Endometrial microvascular endothelial cells (primary cell): Measurements from ENCODE around the gene ARHGAP12. TPM values are rescaled to one million over a fixed set of nuclear protein-coding genes. Genes with fewer than 3 reads are reported as not detected.

ENCODE experiments used
- in situ Hi-C: cut with HindIII; loops from 2 replicates; pipeline ENCODE4 v1.10.0; 2017; ENCODE audit warnings: low sequenced_read_pairs, low pct_unique_long_range_greater_than_20kb; ENCODE audit errors: inconsistent ontology term
- total RNA-seq: library from RNA; depleted of rRNA; stranded (reverse); fragments of >200 nt; gene quantifications from one replicate; pipeline ENCODE4 v1.2.3, GENCODE V29; 2015; ENCODE audit errors: inconsistent ontology term

The ARHGAP12 gene
- total RNA-seq, 1 donor from 2014 or later: 15.9 TPM

DNA sequence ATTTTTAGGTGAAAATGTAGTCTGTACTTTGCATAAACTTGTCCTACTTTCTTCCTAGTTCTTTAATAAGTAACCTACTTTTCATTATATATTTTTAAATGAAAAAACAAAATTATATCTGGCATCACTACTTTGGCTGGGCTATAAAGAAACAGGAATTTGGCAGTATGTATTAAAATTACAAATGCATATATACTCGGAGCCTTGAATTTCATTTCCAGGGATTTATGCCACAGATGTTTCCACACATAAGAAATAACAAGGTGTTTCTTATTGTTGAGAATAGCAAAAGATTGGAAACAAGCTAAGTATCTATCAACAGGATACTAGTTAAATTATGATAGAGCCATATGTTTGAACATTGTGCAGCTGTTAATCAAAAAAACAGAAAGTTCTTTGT lies 2.2 kb upstream of the ARHGAP12 start:
- in situ Hi-C loops: no loop called here

DNA sequence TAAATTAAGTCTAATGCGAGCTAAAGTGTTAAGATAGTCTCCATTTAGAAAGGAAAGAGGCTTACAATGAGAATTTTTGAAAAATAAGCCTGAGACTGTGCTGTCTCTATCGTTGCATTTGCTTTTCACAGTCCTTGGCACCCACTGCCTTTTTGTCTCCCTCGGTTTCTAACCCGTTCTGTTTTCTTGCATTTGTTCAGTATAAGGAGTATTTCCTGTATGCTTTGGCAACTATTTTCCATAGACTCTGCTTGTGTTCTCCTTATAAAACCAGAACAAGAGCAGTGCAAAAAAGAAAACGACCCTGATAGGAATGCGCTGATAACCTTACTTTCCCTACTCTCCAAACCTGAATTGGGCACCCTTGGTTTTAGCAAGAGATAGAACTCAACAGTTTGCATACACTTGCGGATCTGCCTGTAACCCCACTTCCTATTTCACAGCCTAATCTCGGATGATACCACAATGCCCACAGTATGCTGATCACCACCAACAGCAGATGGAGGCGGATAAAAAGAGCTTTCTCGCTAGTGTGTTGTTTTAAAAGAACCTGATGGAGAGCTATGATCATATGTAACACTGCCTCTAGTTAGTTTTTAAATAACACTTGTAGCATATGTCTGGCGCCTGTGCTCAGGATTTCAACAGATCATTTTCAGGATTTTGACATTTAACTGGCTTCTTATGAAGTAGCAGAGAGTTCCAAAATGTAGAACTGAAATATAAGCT lies 1.6 kb upstream of the ARHGAP12 start:
- in situ Hi-C loops: no loop called here

DNA sequence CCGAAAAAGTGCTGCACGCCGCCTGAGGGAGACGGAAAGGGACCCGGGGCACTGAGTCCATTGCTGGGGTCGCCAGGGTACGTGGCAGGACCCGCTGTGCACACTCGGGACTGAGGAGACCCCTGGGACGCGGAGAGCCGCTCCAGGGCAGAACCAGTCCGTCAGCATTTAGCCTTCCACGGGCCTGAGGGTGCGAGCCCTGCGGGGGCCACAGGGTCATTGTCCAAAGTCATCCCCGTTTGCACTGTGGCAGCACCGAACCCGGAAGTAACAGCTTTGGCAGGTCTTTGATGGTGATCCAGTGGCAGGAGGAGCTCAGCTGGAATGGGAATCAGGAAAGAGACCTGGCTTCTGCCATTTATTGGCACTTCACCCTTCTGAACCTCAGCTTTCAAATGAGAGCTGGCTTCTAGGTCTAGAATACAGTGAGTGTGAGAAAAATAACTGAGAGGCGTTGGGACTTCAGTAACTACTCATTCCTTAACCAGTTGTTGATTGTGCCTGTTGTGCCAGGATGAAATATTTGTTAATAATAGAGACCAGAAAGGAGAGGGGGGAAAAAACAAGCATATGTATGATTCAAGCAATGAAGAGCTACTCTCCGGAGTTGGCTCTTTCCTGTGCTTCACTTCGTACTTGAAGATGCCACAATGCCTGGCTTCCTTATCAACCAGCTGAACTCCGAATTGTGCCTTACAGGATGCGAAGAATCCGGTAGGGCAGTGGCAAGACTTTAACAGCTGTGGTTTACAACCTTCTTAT lies 811 bp upstream of the ARHGAP12 start:
- in situ Hi-C loops: no loop called here

DNA sequence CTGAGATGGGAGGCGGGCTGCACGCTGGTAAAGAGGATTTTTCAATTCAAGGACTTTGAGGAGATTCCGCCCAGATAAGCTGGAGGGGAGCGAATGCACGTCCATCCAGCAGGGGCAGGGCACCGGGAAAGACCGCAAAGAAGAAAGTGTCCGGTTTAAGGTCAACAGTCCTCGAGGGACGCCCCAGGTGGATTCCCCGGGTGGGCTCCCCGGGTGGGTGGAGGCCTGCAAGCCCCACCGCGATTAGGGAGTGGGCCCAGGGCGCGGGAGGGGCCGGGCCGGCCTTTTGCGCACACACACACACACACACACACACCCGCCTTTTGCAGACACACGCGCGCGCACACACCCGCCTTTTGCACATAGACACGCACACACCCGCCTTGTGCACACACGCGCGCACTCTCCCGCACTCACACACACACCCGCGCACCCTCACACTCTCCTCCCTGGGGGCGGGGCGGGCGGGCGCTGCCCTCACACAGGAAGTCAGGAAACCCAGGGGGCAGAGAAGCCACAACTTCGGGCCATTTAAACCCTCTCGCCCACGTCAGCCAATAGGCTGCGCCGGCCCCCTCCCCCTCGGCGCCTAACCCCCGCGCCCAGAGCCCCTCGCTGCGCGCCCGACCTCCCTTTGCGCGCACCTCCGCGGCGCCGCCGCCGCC lies 615 bp downstream of the ARHGAP12 start:
- in situ Hi-C loops: no loop called here

DNA sequence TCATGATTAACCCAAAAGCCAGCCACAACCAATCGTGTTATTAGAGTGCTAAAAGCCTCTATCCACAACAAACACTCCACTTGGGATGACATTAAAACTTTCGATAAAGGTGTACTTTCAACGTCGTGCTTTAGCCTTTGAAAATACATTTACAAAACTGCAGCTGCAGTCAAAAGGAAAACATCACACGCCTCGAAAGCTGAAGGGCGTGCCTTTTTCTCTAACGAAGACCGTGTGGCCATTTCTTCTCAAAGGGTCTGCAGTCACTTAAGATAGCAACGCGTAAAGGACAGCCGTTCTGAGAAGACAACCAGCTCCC lies 1.1 kb downstream of the ARHGAP12 start:
- in situ Hi-C loops: no loop called here

DNA sequence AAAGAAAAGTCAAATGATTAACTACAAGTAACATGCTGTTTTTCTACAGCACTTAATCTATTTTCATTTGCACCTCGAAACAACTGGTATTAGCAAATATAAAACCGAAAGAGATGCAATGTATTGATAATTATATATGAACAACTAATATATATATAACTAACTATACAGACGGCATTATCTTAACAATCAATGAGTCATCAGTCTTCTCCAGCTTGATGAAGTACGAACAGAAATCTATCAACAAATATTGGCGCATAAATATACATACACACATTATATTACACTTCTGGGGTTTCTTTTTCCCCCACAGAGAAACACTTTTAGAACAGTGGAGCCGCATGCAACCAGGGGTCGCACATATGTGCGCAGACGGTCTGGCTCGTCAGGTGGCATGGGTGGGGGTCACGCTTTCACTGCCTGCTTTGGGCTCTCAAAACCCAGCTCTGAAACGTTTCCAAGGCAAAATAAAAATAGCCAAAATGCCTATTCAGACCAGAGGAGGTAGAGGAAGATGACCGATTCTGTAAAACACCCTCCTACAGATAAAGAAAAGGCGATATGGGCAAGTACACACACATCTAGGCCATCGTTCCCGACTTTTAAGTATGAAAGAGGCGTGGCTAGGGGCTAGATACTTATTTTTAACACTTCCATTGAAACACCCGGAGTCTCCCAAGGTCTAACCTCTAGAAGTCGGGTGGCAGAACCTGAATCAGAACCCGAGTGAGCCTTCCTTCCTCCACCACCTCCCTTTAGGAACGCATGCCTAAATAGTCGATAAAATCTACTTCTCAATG lies 1.7 kb downstream of the ARHGAP12 start:
- in situ Hi-C loops: no loop called here

DNA sequence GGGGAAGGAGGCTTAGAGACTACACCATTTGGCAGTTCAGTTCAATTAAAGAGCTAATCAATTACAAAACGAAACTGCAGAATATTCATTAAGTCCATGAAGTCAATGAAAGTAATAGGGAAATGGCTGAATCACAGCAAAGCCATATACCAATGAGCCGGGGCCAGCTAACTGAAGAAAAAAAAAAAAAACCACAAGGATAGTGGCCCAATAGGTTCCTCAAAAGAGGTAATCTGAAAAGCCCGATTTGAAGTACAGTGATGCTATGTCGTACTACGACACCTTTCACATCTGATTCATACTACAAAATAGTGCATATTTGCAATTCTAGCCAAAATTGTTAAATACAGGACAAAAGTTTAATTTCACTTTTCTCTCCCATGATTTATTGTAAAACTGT lies 2.5 kb downstream of the ARHGAP12 start:
- in situ Hi-C loops: no loop called here

DNA sequence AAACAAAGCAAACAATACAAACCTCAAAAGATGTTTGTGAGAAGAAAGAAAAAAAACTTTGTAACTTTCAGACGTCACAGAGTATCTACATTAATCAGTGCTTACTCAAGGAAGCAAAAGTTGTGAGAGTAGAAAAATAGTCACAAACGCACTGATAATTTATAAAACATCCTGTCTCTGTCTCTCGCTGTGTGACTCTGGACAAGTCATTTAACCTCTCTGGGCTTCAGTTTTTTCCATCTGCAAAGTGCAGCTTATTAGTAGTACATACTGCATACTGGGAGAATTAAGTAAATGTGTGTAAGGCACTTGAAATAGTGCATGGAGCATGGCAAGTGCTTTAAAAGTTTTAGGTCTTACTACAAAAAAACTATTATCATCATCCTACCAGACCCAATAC lies 3.8 kb downstream of the ARHGAP12 start:
- in situ Hi-C loops: no loop called here

DNA sequence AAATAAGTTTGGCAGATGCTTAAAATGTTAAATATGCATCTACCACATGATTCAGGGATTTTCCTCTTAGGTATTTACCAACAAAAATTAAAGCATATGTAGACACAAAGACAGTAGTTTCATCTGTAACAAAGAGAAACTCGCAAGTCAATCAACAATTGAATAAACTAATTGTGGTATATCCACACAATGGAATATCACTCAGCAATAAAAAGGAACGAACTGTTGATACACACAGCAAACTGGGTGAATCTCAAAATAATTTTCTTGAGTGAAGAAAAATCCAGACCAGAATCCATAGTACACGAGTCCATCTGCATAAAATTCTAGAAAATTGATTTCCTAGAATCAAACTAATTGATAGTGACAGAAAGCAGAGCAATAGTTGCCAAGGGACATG lies 5.2 kb downstream of the ARHGAP12 start:
- in situ Hi-C loops: no loop called here

DNA sequence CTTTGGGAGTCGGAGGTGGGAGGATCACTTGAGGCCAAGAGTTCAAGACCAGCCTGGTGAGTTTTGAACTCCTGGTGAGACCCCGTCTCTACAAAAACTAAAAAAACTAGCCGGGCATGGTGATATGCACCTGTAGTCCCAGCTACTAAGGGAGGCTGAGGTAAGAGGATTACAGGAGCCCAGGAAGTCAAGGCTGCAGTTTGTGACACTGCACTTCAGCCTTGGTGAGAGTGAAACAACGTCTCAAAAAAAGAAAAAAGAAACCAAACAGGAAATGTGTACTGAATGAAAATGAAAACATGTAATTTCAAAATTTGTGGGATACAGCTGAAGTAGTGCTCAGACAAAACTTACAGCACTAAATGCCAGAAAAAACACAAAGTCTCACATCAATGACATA lies 7.6 kb downstream of the ARHGAP12 start:
- in situ Hi-C loops: no loop called here

DNA sequence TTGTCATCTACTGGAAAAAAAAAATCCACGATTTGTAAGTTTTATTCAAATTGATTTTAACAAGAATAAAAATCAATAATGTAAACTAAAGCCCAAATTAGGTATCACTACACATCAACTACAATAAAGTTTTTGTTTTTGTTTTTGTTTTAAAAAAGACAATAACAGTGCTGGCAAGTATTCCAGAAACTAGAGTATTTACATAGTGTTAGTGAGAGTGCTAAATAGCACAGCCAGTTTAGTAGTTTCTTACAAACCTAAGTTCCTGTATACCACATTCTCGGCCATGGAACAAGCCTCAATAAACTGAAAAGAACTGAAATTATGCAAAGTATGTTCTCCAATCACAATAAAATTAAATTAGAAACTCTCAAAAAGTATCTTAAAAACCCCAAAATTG lies 8.1 kb downstream of the ARHGAP12 start:
- in situ Hi-C loops: no loop called here

DNA sequence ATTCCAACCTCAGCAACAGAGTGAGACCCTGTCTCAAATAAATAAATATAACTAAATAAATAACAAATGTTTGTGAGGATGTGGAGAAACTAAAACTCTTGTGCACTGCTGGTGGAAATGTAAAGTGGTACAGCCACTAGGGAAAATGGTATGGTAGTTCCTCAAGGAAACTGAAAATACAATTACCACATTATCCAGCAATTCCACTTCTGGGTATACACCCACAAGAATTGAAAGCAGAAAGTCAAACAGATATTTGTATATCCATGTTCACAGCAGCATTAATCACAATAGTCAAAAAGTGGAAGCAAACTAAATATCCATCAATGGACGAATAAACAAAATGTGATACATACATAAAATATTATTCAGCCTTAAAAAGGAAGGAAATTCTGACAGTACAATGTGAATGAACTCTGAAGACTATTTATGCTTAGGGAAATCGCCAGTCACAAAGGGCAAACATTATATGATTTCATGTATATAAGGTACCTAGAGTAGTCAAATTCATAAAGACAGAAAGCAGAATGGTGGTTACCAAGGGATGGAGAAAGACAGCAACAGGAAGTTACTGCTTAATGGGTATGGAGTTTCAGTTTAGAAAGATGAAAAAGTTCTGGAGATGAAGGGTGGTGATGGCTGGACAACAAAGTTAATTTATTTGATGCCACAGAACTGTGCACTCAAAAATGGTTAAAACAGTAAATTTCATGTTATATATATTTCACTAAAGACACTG lies 9.8 kb downstream of the ARHGAP12 start:
- in situ Hi-C loops: no loop called here

DNA sequence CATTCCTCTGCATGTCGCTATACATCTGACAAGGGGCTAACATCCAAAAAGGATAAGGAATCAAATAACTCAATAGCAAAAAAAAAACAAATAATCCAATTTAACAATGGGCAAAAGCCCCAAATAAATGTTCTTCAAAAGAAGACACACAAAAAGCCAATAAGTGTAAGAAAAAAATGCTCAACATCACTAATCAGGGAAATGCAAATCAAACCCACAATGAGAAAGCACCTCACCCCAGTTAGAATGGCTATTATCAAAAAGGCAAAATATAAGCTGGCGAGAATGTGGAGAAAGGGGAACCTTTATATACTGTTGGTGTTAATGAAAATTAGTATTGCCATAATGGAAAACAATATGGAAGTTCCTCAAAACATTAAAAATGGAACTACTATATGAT lies 14.3 kb downstream of the ARHGAP12 start:
- in situ Hi-C loops: no loop called here

DNA sequence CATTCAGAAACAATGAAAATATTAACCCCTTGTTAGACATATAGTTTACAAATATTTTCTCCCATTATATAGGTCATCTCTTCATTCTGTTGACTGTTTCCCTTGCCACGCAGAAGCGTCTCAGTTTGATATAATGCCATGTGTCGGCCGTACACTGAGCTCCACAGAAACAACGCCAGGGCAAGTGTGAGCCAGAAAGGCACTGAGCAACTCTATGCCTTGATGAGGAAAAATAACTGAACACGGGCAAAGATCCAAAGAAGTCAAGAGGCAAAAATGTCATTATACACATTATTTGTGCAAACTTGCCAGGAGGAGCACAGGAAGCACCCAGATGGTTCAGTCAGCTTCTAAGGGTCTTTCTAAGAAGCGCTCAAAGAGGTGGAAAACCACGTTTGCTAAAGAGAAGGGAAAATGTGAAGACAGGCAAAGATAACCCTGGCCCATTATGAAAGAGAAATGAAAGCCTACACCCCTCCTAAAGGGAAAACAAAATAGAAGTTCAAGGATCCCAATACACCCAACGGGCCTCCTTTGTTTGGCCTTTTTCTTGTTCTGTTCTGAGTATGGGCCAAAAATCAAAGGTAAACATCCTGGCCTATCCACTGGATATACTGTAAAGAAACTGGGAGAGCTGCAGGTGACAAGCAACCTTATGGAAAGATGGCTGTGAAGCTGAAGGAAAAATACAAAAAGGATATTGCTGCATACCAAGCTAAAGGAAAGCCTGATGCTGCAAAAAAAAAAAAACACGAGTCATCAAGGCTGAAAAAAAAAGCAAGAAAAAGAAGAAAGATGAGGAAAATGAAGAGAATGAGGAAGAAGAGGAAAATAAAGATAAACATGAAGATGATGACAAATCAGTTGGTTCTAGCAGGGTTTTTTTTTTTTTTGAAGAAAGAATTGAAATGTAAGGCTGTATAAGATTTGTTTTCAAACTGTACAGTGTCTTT lies 15.5 kb downstream of the ARHGAP12 start:
- in situ Hi-C loops: no loop called here

DNA sequence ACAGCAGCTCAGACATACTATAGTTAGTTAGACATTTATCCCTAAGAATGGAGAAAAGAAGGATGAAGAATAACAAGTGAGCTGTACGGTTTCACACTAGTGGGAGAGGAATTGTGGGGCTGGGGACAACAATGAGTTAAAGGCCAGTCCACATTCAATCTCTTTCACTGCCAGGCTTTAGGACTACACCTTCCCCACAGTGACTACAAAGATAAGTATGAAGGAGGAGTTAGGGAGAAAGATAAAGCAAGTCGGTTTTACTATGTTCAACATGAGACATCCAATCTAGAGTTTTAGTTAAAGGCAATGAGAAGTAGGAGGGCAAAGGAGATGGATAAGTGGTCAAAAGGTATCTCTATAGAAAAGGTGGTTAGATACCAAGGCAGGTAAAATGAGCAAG lies 16.3 kb downstream of the ARHGAP12 start:
- in situ Hi-C loops: no loop called here

DNA sequence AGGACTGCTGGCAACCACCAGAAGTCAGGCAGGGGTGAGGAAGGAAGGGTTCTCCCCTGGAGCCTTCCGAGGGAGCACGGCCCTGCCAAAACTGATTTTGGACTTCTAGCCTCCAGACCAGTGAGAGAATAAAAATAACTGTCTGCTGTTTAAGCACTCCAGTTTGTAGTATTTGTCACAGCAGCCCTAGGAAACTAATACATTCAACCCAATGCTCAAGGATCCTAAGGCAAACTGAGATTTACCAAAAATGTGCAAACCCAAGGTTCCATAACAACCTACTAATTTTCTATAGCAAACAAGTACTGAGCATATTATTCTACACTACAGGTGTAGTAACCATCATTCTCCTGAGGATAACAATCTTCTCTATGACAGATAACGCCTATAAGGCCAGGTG lies 18.6 kb downstream of the ARHGAP12 start:
- in situ Hi-C loops: no loop called here

DNA sequence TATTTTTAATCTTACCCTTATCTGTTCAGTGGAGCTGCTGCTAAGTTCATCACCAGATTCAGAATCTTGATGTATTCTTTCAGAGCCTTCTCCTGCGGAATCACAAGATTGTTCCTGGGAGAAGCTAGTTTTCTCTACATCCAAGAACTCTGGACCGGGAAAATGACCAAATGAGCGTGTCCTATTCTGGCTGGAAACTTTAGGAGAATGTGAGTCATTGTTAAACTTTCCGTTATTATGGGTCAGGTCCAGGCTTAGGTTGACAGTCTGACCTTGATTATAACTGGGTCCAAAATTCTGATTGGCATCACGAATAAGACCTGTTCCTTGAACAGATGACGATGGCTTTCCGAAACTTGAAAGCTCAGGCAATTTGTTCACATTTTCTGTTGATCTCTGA lies 20.5 kb downstream of the ARHGAP12 start:
- in situ Hi-C loops: no loop called here

DNA sequence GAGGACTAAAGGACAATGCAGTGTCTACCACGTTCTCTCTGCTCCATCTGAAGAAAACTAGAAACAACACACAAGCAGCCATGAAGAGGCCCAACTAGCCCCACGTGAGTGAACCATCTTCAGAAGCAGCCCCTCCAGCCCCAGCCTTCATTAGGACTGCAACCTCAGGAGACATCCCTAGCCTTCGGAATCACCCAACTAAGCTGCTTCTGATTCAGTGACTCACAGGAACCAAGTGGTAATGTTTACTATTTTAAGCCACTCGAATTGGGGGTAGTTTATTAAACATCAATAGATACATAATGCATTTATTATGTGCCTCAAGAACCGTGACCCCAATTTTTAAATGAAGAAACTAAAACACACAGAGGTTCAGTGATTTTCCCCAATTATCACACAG lies 22.6 kb downstream of the ARHGAP12 start:
- in situ Hi-C loops: no loop called here
